Chondrocyte (in vitro differentiated cells): ENCODE measurements around the gene INTS14. TPM values are rescaled to one million over a fixed set of nuclear protein-coding genes. Genes with fewer than 3 reads are reported as not detected.

Experiments used
- DNase-seq: peaks from one replicate; pipeline ENCODE4 v3.0.0; 2021; ENCODE audit warnings: mixed read lengths, low spot score
- H3K27ac Mint-ChIP-seq: one replicate; pipeline ENCODE4 v1.8.0; 2021; ENCODE audit warnings: mild to moderate bottlenecking, moderate library complexity, mixed read lengths; ENCODE audit not compliant: unreplicated experiment
- H3K27me3 Mint-ChIP-seq: 2 replicates; pipeline ENCODE4 v1.8.0; 2021; ENCODE audit warnings: low read depth, mixed read lengths
- H3K36me3 Mint-ChIP-seq: 2 replicates; pipeline ENCODE4 v1.8.0; 2021; ENCODE audit warnings: low read depth, mixed read lengths
- H3K4me1 Mint-ChIP-seq: 2 replicates; pipeline ENCODE4 v1.8.0; 2021; ENCODE audit warnings: low read depth, mild to moderate bottlenecking, mixed read lengths
- H3K4me3 Mint-ChIP-seq: one replicate; pipeline ENCODE4 v1.8.0; 2021; ENCODE audit warnings: mild to moderate bottlenecking, moderate library complexity, mixed read lengths; ENCODE audit not compliant: unreplicated experiment
- H3K9me3 Mint-ChIP-seq: 2 replicates; pipeline ENCODE4 v1.8.0; 2021; ENCODE audit warnings: low read depth, mixed read lengths
- total RNA-seq: library from RNA; stranded (reverse); gene quantifications from 3 replicates; pipeline ENCODE4 v1.2.1, GENCODE V29; 2021
- TF ChIP-seq, protein P1 (sequence below): fragments of 200-600 bp; sonication (generic); IDR thresholded peaks from 2 replicates; pipeline ENCODE4 v1.5.0; 2021; ENCODE audit warnings: antibody characterized with exemption, mild to moderate bottlenecking, moderate library complexity

INTS14 gene
- total RNA-seq, 1 donor from 2014 or later, result 25.4 TPM

- Mint-ChIP-seq H3K4me3 (no peak overlapping the region), H3K27me3 (no peaks in the 10 kb centered on the region), H3K27ac (no peak overlapping the region), H3K36me3 (no peaks in the 10 kb centered on the region), H3K4me1 (peaks cover 32% of the 10 kb centered on the region), H3K9me3 (peaks cover 8% of the 10 kb centered on the region)
- DNase-seq, result no peak
- TF ChIP-seq, protein P1, sequence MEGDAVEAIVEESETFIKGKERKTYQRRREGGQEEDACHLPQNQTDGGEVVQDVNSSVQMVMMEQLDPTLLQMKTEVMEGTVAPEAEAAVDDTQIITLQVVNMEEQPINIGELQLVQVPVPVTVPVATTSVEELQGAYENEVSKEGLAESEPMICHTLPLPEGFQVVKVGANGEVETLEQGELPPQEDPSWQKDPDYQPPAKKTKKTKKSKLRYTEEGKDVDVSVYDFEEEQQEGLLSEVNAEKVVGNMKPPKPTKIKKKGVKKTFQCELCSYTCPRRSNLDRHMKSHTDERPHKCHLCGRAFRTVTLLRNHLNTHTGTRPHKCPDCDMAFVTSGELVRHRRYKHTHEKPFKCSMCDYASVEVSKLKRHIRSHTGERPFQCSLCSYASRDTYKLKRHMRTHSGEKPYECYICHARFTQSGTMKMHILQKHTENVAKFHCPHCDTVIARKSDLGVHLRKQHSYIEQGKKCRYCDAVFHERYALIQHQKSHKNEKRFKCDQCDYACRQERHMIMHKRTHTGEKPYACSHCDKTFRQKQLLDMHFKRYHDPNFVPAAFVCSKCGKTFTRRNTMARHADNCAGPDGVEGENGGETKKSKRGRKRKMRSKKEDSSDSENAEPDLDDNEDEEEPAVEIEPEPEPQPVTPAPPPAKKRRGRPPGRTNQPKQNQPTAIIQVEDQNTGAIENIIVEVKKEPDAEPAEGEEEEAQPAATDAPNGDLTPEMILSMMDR, result no peak
Measured at GRCh38 chr15:65612949-65613744, 2.2 kb upstream of the INTS14 start.

- no peaks in the 10 kb centered on the region for H3K36me3 Mint-ChIP-seq
- H3K9me3 Mint-ChIP-seq, result peaks cover 8% of the 10 kb centered on the region
- H3K4me1 Mint-ChIP-seq, result peaks cover 32% of the 10 kb centered on the region
- no peak overlapping the region for H3K4me3 Mint-ChIP-seq
- TF ChIP-seq, protein P1, result no peak
- no peak for DNase-seq
- H3K27ac Mint-ChIP-seq, result no peak overlapping the region
- no peaks in the 10 kb centered on the region for H3K27me3 Mint-ChIP-seq
Measured at GRCh38 chr15:65612616-65612946, 1.6 kb upstream of the INTS14 start.

DNA sequence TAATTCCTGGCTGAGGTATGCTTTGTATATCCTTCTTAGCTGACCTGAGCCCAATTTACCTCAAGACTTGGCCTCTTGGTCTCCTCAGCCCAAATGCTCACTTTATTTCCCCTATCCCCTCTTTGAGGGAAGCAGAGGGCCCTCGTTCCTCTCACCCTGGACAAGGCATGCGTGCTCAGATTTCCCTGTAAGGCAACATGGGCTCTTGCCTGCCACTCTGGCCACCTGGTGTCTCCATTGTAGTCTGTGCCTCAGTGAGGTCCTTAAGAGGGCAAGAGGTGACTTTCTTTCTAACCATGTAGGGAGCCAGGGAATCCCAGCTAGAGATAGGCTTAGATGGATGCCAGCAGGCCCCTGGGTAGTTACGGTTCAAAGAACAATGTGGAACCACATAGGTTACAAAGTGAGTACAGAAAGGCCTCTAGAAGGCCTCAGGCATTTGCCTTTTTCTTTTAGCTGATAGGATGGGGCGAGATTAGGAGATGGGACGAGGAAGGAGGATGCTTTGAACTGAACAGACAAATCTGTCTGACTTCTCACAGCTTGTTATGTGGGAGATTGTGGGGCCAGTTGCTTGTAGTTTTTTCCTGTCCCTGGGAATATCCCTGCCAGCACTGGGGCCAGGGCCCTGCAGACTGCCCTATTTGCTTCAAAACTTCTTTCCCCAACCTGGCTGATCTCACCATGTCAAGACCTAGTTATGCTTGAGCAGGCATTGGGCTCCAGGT lies 1.1 kb upstream of the INTS14 start:
- Mint-ChIP-seq H3K36me3 (no peaks in the 10 kb centered on the region), H3K27ac (peak overlapping the region; percentile 99), H3K4me1 (peaks cover 32% of the 10 kb centered on the region), H3K27me3 (no peaks in the 10 kb centered on the region), H3K9me3 (peaks cover 4% of the 10 kb centered on the region), H3K4me3 (peak overlapping the region; percentile 97)
- TF ChIP-seq, protein P1, result no peak
- DNase-seq, result no peak

- no peak for DNase-seq
- Mint-ChIP-seq H3K4me1 (peaks cover 6% of the 10 kb centered on the region), H3K36me3 (peaks cover 6% of the 10 kb centered on the region), H3K9me3 (no peaks in the 10 kb centered on the region), H3K4me3 (no peak overlapping the region), H3K27ac (no peak overlapping the region), H3K27me3 (no peaks in the 10 kb centered on the region)
- TF ChIP-seq, protein P1, result no peak
Measured at GRCh38 chr15:65603559-65603958, 7.4 kb downstream of the INTS14 start.

GRCh38 chr15:65603134-65603533 lies 7.8 kb downstream of the INTS14 start:
- no peak overlapping the region for H3K4me3 Mint-ChIP-seq
- peaks cover 9% of the 10 kb centered on the region for H3K36me3 Mint-ChIP-seq
- TF ChIP-seq, protein P1, result no peak
- peaks cover 5% of the 10 kb centered on the region for H3K4me1 Mint-ChIP-seq
- H3K27ac Mint-ChIP-seq, result no peak overlapping the region
- no peak for DNase-seq
- no peaks in the 10 kb centered on the region for H3K9me3 Mint-ChIP-seq
- no peaks in the 10 kb centered on the region for H3K27me3 Mint-ChIP-seq
